ENCODE measurements around the gene ATG2A. TPM values are rescaled to one million over a fixed set of nuclear protein-coding genes. Genes with fewer than 3 reads are reported as not detected.

The ATG2A gene
- total RNA-seq, 1 donor from 2014 or later: 22.4 TPM

- no peak overlapping the region for H3K27ac Mint-ChIP-seq (ENCODE audit: unreplicated experiment)
Measured at GRCh38 chr11:64869571-64870175, 47.3 kb downstream of the ATG2A start.

GRCh38 chr11:64868904-64869570 is 48.0 kb downstream of the ATG2A start:
- Mint-ChIP-seq H3K27ac (ENCODE audit: unreplicated experiment) (no peak overlapping the region), H3K36me3 (ENCODE audit: low read depth, unreplicated experiment) (peaks cover 13% of the 10 kb centered on the region), H3K4me1 (ENCODE audit: unreplicated experiment) (peaks cover 11% of the 10 kb centered on the region), H3K9me3 (ENCODE audit: unreplicated experiment) (no peaks in the 10 kb centered on the region), H3K4me3 (ENCODE audit: unreplicated experiment) (no peak overlapping the region), H3K27me3 (ENCODE audit: unreplicated experiment) (peaks cover 2% of the 10 kb centered on the region)
- DNase-seq (ENCODE audit: low spot score): no peak
- TF ChIP-seq CTCF (IDR thresholded peaks at IDR 0.05; ENCODE audit: unreplicated experiment): no peak

More at GRCh38 chr11:64869571-64870175, 47.3 kb downstream of the ATG2A start:
- Mint-ChIP-seq H3K27me3 (ENCODE audit: unreplicated experiment) (peaks cover 5% of the 10 kb centered on the region), H3K9me3 (ENCODE audit: unreplicated experiment) (no peaks in the 10 kb centered on the region), H3K36me3 (ENCODE audit: low read depth, unreplicated experiment) (peaks cover 19% of the 10 kb centered on the region), H3K4me3 (ENCODE audit: unreplicated experiment) (no peak overlapping the region), H3K4me1 (ENCODE audit: unreplicated experiment) (peaks cover 11% of the 10 kb centered on the region)
- DNase-seq (ENCODE audit: low spot score): no peak
- TF ChIP-seq CTCF (IDR thresholded peaks at IDR 0.05; ENCODE audit: unreplicated experiment): no peak

DNA sequence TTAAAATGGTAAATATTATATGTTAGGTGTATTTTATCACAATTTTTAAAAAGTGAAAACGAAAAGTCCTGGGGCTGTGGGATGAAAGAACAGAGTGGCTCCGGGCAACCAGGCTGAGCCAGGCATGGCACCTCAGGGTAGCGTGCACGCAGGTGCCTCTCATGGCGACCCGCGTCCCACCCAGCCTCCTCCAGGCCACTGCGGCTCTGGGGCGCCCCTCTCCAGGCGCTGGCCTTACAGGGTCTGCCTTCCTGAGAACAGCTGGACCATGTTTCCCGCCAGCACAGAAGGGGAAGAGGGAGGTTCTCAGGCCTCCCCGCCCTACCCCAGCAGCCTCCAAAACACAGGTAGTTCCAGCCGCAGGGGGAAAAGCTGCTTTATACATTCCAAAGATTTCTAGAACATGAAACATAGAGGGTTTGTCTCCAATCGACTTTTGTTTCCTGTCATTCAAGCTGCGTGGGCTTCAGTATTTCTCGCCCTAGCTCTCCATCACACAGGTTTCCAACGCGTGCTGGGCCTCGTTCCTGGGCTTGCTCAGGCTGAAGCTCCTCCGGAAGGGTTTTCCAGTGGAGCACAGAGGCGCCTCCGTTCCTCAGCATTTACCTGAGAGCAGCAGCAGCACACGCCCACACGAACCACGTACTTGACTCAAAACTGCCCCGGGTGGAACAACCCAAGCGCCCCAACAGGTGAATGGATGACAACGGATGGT is 49.1 kb downstream of the ATG2A start:
- Mint-ChIP-seq H3K36me3 (ENCODE audit: low read depth, unreplicated experiment) (peaks cover 13% of the 10 kb centered on the region), H3K4me1 (ENCODE audit: unreplicated experiment) (peaks cover 15% of the 10 kb centered on the region), H3K9me3 (ENCODE audit: unreplicated experiment) (no peaks in the 10 kb centered on the region), H3K4me3 (ENCODE audit: unreplicated experiment) (no peak overlapping the region), H3K27ac (ENCODE audit: unreplicated experiment) (no peak overlapping the region), H3K27me3 (ENCODE audit: unreplicated experiment) (peaks cover 4% of the 10 kb centered on the region)
- DNase-seq (ENCODE audit: low spot score): no peak
- no peak for TF ChIP-seq CTCF (IDR thresholded peaks at IDR 0.05; ENCODE audit: unreplicated experiment)

DNA sequence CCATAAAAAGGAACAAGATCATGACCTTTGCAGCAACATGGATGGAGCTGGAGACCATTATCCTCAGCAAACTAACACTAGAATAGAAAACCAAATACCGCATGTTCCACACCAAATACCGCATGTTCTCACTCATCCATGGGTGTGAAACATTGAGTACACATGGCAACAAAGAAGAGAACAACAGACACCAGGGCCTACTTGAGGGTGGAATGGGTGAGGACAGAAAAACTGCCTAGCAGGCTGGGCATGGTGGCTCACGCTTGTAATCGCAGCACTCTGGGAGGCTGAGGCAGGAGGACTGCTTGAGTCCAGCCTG is 50.9 kb downstream of the ATG2A start:
- Mint-ChIP-seq H3K9me3 (ENCODE audit: unreplicated experiment) (no peaks in the 10 kb centered on the region), H3K27me3 (ENCODE audit: unreplicated experiment) (peaks cover 5% of the 10 kb centered on the region), H3K27ac (ENCODE audit: unreplicated experiment) (no peak overlapping the region), H3K36me3 (ENCODE audit: low read depth, unreplicated experiment) (peaks cover 13% of the 10 kb centered on the region), H3K4me3 (ENCODE audit: unreplicated experiment) (no peak overlapping the region), H3K4me1 (ENCODE audit: unreplicated experiment) (peaks cover 22% of the 10 kb centered on the region)
- no peak for TF ChIP-seq CTCF (IDR thresholded peaks at IDR 0.05; ENCODE audit: unreplicated experiment)
- no peak for DNase-seq (ENCODE audit: low spot score)

Measured in endothelial cell (in vitro differentiated cells).